Fibroblast of peridontal ligament (primary cell): Measurements from ENCODE around the gene DENND5B.
"Not testable (repeated sequence)": the region's sequence is repeated elsewhere in the genome, so short reads cannot be mapped to it uniquely, and the experiment has no call there.

ENCODE experiments used
- DNase-seq: peaks from one replicate; pipeline ENCODE4 v3.0.0-alpha.2; 2010; ENCODE audit errors: extremely low read depth

DENND5B gene

GRCh38 chr12:31377210-31377609, 213.7 kb downstream of the DENND5B start:
- not testable (repeated sequence) for DNase-seq

- not testable (repeated sequence) for DNase-seq
Measured at GRCh38 chr12:31375422-31375821, 215.5 kb downstream of the DENND5B start.

- DNase-seq: no peak
Measured at GRCh38 chr12:31371256-31371620, 219.7 kb downstream of the DENND5B start.

GRCh38 chr12:31370531-31371255, 220.2 kb downstream of the DENND5B start:
- DNase-seq: no peak

- peak; percentile 92 for DNase-seq
Measured at GRCh38 chr12:31369712-31370521, 221.0 kb downstream of the DENND5B start.

- DNase-seq: no peak
Measured at GRCh38 chr12:31368666-31369361, 222.1 kb downstream of the DENND5B start.

GRCh38 chr12:31366104-31366621, 224.8 kb downstream of the DENND5B start:
- DNase-seq: no peak

- no peak for DNase-seq
Measured at GRCh38 chr12:31363831-31364230, 227.1 kb downstream of the DENND5B start.

- no peak for DNase-seq
Measured at GRCh38 chr12:31363416-31363809, 227.5 kb downstream of the DENND5B start.

- no peak for DNase-seq
Measured at GRCh38 chr12:31362759-31363415, 228.0 kb downstream of the DENND5B start.

GRCh38 chr12:31362115-31362758, 228.7 kb downstream of the DENND5B start:
- DNase-seq: no peak

GRCh38 chr12:31361730-31362114, 229.2 kb downstream of the DENND5B start:
- no peak for DNase-seq

- no peak for DNase-seq
Measured at GRCh38 chr12:31355747-31356107, 235.2 kb downstream of the DENND5B start.

GRCh38 chr12:31353750-31354708, 236.9 kb downstream of the DENND5B start:
- DNase-seq: no peak

GRCh38 chr12:31346267-31346666, 244.7 kb downstream of the DENND5B start:
- DNase-seq: no peak

GRCh38 chr12:31343139-31343538, 247.8 kb downstream of the DENND5B start:
- no peak for DNase-seq

GRCh38 chr12:31342286-31342685, 248.7 kb downstream of the DENND5B start:
- DNase-seq: no peak

GRCh38 chr12:31339831-31340622, 250.9 kb downstream of the DENND5B start:
- no peak for DNase-seq

- no peak for DNase-seq
Measured at GRCh38 chr12:31337952-31338351, 253.0 kb downstream of the DENND5B start.
